22Rv1 (cell line): ENCODE data around the gene DIMT1.

ENCODE experiments used
- CTCF ChIP-seq: fragments of 450-650 bp; IDR thresholded peaks from 2 replicates; pipeline ENCODE4 v1.5.1; 2017; ENCODE audit warnings: mild to moderate bottlenecking
- ZFX ChIP-seq: fragments of 450-650 bp; IDR thresholded peaks from 2 replicates; pipeline ENCODE4 v1.6.1; 2017; ENCODE audit warnings: antibody characterized with exemption, borderline replicate concordance

GRCh38 chr5:62432621-62433064 lies 28.9 kb upstream of the DIMT1 start:
- TF ChIP-seq CTCF (no peak), ZFX (no peak)
